GM13977 (cell line): Measurements from ENCODE around the gene TMEM132A.

Experiments used
- DNase-seq: peaks from one replicate; pipeline ENCODE4 v3.0.0; 2012; ENCODE audit warnings: low spot score
- CTCF ChIP-seq: IDR thresholded peaks from 2 replicates; pipeline ENCODE4 v1.5.1; 2012; ENCODE audit warnings: mild to moderate bottlenecking, control low read depth; ENCODE audit not compliant: insufficient read depth; ENCODE audit errors: extremely low read depth, missing control alignments
- in situ Hi-C: fragments of 300-500 bp; cut with MboI; formaldehyde crosslinking; loops from one replicate; pipeline ENCODE4 v1.12.0; 2022; ENCODE audit warnings: low sequenced_read_pairs, low pct_unique_long_range_greater_than_20kb, mixed read lengths, inconsistent platforms; ENCODE audit not compliant: unreplicated experiment

The TMEM132A gene

GRCh38 chr11:60927061-60927592 is 2.9 kb downstream of the TMEM132A start:
- no peak for TF ChIP-seq CTCF
- in situ Hi-C loops: no loop called here
- DNase-seq: no peak

- in situ Hi-C loops: no loop called here
- TF ChIP-seq CTCF: no peak
- no peak for DNase-seq
Observed at GRCh38 chr11:60927600-60927999, 3.3 kb downstream of the TMEM132A start.

GRCh38 chr11:60928563-60929001 is 4.3 kb downstream of the TMEM132A start:
- in situ Hi-C loops: no loop called here
- DNase-seq: no peak
- no peak for TF ChIP-seq CTCF

- in situ Hi-C loops: no loop called here
- TF ChIP-seq CTCF: no peak
- DNase-seq: no peak
Observed at GRCh38 chr11:60929764-60930163, 5.5 kb downstream of the TMEM132A start.

GRCh38 chr11:60930394-60930793 is 6.1 kb downstream of the TMEM132A start:
- in situ Hi-C loops: no loop called here
- no peak for DNase-seq
- no peak for TF ChIP-seq CTCF

- in situ Hi-C loops: no loop called here
- no peak for DNase-seq
- TF ChIP-seq CTCF: no peak
Observed at GRCh38 chr11:60931917-60932316, 7.7 kb downstream of the TMEM132A start.

- in situ Hi-C loops: no loop called here
- no peak for TF ChIP-seq CTCF
- no peak for DNase-seq
Observed at GRCh38 chr11:60932605-60933356, 8.5 kb downstream of the TMEM132A start.
